Retina (tissue), 1 donor: ENCODE results near the gene PLCB4.

Source experiments
- DNase-seq: peaks from one replicate; pipeline ENCODE4 v3.0.0-alpha.2; 2016

PLCB4 gene

DNA sequence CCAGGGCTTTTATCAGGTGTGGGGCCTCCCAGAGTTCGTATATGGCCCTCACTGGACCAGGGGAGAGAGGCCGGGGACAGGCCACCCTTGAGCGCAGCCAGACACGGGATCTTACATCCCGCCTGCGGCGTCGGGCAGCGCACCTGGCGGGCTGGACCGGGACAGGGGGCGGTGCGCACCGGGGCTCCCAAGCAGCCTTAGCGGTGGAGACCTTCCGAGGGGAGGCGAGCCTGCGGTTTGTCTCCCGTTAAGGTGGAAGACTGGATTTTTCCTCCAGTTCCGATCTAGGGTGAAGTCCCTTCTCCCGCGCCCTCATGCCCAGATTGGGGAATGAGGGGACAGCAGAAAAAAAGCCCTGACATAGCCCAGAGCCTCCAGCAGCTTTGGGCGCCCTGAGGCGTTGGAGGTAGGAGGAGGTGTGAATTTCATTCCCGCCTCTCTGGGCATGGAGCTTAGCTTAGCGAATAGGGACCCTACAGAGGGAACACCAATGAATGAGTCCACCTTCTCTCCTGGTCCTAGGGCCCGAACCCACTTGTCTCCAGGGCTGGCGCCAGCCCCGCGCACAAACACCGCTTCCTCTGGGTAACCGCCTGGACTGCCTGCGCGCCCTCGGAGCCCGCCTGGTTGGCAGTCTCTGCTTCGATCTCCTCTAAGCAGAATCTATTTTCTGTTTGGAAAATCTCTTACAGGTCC lies 438.8 kb downstream of the PLCB4 start:
- peak; percentile 62 for DNase-seq

DNA sequence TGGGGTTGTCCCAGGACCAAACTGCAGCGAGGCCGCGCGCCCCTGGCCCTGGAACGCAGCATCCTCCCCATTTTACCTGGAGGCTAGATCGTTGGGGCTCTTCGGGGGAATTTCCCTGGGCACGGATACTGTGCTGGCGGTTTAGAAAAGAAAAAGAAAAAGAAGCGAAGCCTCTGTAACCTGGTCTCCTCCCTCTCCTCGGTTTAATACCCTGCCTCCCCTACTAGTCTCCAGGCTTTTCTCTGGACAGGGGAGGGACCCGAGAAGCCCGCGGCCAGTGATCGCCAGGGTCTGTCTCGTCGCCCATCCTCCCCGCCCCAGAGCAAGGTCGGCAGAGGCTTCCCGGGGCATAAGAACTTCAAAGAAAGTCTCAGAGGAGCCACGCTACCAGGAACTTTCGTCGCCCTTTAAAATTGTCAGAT lies 439.4 kb downstream of the PLCB4 start:
- DNase-seq: peak; percentile 56

DNA sequence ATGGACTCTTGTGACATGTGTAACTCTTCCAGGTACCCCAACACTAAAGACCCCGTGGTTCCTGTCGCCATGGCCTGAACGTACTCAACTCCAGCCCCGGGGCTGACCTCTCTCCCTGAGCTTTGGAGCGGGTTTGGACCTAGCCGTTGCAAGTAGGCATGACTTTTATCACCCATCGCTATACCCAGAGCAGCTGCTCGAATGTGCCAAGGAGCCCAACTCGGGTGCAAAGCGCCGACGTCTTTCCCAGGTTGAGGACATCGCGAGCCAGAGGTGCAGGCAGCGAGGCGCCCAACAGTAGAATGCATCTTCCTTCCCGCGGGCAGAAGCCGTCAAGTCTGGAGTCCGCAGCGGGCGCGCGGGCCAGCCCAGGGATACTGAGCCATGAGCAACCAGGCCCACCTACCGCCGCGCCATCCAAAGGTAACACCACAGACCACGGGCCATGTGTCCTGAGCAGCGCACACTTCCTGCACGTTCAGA lies 439.9 kb downstream of the PLCB4 start:
- peak; percentile 57 for DNase-seq

DNA sequence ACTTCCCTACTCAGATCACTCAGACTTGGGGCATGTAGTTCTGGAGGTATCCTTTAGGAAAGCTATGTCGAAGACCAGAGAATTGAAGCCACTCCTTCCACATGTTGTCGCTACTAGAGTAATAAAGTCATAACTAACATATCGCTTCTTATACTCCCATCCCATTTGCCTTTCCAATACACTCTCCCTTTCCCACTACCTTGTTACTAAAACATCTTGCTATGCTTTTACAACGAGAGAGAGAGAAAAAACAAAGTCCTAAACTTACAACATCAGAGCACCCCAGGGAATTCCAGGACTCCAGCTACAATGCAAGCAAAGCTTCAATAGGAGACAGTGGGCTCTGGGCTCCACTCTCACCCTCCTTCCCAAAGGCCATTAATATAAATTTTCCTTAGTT lies 440.4 kb downstream of the PLCB4 start:
- no peak for DNase-seq

DNA sequence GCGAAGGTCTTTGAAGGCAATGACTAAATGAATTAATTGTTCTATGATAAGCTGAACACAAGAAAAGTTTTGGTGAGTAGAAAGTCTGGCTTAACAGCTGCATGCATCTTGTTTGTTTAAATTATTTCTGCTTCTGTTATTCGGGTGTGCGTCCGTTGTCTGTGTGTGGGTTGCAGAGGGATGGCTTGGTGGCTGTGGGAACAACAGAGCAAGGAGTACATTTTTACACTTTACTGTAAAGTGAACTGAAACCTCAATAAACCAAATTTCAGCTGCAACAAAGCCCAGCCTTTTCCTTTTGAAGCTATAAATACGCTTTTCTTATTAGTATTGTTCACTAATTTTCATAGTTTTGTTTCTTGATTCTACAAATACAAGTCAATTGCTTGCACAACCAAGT lies 442.0 kb downstream of the PLCB4 start:
- no peak for DNase-seq

DNA sequence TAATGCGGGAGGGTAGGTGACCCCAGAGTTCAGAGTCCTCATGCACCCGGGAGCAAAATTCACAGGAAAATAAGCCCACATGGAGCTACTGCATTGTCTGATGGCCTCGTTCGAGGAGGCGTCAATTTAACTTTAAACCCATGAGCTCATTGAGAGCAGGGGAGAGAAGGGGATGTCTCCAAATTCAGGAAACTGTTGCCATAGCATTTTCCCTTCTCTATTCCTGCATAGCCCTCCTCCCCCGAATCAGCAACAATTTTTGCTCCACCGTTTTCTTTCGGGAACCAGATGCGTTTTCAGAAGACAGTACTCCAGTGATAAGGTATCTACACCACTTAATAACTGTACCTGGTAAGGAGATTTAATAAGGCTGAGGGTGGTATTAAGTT lies 445.2 kb downstream of the PLCB4 start:
- DNase-seq: no peak

DNA sequence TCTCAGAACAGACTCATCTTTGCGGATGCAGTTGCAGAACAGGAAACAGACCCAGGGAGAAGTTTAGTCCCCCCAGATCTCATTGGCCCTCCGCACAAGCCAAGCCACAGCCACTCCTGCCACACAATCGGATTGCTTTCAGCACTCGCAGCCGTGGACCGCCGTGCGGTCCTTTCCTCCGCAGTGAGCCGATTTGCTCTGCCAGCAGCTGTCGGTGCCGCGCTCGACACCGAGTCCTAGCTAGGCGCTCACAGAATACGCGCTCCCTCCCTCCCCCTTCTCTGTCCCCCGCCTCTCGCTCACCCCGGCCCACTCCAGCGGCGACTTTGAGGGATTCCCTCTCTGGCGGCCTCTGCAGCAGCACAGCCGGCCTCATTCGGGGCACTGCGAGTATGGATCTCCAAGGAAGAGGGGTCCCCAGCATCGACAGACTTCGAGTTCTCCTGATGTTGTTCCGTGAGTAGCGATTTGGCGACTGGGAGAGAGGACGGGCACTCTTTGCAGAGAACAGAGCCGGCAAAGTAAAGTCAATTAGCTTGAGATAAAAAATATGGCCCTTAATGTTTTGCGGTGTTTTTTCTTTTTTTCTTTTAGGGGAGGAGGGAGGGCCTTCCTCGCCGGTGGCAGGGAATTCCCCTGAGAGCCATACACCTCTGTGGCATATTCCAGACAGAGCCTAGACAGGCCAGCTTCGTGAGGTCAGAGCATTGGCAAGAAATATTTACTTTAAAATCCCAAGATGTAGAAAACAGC lies 445.8 kb downstream of the PLCB4 start, which contains the start of gene LAMP5:
TSS of gene LAMP5 (plus strand) at position 130 of the 753 bp plus-strand sequence. CDS start at position 393, 263 bp downstream.
- peak; percentile 75 for DNase-seq

DNA sequence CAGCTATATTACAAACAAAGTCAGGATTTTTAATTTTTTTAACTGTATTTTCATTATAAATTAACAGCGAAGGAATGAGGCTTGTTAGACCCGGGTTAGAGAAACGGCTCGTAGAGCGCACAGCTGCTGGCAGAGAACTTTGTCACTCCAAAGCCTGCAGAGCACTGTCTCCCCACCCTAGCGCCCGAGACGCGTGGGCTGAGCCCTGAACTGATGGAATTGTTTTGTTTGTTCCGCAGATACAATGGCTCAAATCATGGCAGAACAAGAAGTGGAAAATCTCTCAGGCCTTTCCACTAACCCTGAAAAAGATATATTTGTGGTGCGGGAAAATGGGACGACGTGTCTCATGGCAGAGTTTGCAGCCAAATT lies 446.3 kb downstream of the PLCB4 start:
- peak; percentile 63 for DNase-seq

DNA sequence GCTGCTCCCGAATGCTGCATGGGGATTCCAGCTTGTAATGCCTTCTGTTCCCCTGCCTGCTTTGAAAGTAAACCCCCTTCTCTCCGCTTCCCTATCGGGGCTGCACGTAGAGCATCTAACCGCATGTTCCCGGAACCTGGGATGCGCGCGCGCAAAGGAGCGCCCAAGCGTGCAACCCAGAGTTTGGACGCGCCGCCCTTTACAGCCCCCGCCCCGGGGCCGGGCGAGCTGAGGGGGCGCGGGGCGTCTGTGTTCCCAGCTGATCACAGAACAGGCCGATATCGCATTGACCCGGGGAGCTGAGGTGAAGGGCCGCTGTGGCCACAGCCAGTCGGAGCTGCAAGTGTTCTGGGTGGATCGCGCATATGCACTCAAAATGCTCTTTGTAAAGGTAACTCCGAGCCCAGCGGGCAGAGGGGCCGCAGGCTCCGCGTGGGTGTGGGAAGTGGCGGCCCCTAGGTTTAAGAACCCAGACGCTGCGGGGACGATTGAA lies 446.9 kb downstream of the PLCB4 start:
- peak; percentile 77 for DNase-seq

DNA sequence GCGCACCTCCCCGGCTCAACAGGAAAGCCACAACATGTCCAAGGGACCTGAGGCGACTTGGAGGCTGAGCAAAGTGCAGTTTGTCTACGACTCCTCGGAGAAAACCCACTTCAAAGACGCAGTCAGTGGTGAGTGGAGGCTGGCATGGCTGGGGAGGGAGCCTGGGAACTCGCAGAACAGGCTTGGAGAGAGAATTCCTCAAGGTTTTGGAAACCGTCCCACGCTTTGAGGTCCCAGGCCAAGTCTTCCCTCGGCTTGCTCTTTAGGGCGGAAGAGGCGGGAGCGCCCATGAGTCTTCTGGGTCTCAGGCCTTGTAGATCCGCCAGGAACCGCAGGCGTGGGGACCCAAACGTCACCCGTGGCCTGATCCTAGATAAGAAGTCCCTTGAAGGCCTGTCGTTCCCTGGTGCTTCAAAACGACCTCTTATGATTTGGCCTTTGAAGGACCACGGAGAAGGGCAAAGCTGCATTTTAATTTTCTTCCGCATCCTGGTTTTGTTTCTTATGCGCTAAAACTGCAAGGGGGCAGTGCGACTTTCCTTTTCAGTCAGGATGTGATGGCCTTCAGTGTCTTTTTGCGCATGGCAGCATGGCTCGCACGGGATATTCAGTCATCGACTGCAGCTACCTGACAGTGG lies 447.5 kb downstream of the PLCB4 start:
- peak; percentile 53 for DNase-seq

DNA sequence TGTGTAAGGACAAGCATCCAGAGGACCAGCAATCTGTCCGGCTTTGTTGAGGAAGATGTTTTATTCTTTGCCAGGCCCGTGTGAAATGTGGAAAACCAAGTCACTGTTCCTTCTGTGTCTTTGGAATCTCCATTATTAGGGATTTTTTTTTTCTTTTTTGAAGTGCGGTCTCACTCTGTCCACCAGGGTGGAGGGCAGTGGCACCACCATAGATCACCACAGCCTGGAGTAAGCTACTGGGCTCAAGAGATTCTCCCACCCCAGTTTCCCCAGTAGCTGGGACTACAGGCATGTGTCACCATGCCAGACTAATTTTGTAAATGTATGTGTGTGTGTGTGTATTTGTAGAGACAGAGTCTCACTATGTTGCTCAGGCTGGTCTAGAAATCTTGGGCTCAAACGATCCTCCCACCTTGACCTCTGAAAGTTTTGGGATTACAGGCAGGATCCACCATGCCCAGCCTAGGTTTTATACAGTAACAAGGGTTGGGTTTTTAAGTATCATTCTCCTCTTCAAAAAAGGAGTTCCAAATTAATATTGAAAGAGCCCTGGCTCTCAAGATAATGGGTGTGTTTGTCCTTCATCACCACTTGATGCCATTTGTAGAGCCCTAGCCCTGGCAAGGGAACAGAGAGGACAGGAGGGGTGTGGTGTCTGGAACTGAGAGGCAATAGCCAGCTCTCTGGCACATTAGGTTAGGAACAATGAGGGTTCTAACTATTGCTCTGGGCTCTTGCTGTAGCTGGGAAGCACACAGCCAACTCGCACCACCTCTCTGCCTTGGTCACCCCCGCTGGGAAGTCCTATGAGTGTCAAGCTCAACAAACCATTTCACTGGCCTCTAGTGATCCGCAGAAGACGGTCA lies 448.6 kb downstream of the PLCB4 start:
- DNase-seq: peak; percentile 9

DNA sequence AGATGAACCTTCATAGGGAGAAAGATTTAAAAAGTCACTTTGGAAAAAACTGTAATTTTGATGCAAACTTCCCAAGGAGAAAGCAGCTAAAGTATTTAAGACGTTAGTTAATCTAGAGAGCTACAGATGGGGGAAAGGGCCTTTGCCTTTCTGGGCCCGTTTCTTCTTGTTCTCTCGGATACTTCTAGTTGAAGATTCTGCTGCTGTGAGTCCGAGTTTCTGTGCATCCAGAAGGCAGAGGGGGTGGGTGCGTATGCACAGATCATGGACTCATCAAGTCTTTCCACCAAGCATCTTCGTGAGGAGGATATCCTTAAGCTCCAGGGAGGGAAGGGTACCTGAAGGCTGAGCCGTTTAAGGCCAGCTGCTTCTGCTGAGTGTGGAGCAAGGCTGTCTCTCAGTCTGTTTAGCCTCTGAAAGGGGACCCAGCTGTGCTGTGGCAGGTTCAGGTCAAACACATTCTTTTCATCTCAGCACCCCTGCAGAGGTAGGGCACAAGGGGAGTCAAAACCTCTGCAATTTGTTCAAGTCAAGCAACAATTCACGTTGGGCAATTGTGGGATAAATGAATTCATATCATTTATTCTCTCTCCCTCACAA lies 449.8 kb downstream of the PLCB4 start:
- peak; percentile 27 for DNase-seq

DNA sequence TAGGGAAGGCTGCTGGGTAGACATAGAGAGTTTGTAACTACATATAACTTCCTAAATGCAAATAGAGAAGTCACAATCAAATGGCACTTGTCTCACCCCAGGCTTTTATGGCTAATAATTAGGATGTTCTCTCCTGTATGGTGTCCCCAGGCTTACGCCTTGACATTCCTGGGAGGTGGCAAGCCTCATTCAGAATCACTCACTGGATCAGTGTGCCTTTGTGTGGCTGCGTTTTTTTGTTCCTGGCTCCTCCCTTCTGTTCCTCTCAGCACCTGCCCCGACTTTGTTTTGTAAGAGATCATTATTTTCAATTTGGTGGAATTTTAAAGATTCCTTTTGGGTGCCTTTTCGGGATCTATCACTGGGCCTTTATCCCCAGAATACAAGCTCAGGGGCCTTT lies 451.2 kb downstream of the PLCB4 start:
- DNase-seq: no peak

DNA sequence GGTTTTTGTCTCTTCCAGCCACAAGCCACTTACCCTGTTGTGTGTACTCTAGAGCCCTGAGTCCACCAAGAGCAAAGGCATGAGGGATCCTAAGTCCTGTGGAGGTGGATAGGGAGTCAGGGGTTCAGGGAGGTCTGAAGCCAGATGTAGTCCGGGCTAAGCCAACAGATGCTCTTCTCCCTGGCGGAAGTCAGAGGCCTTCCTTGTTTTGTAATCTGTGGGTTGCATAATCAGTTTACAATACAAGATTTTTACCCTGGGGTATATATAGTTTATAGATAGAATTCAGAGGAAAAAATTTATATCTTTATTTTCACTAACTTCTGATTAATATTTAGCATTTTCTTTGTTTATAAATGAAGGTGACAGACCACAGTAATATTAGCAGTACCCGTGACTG lies 454.7 kb downstream of the PLCB4 start:
- DNase-seq: no peak
